Fibroblast of skin of left quadriceps (primary cell): ENCODE data around the gene MARCHF11.

Source experiments
- DNase-seq, 2 experiments: peaks; one replicate each; pipeline ENCODE4 v3.0.0-alpha.2; 2013; ENCODE audit warnings: low read depth in 2 of 2

MARCHF11 gene

DNA sequence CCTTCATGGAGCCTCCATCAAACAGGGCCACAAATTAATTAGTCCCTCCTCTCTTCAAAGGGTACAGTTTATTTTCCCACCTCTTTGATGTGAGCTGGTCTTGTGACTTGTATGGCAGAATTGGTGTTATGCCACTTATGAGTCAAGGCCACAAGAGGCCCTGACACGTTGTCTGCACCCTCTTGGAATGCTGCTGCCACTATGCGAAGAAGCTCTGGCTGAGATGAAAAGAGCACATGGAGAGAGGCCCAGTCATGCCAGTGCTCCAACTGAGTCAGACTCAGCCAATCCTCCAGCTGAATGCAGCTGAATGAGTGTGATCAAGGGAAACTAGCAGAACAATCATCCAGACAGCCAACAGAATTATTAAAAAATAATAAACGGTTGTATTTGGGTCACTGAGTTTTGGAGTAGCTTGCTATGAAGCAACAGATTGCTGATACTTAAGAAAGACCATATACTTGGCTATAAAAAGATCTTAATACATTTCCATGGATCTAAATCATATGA lies 128.3 kb downstream of the MARCHF11 start:
- DNase-seq: no peak

GRCh38 chr5:16050414-16050813 lies 129.2 kb downstream of the MARCHF11 start:
- DNase-seq: no peak

- no peak for DNase-seq
Observed at GRCh38 chr5:16049761-16050160, 129.8 kb downstream of the MARCHF11 start.

- DNase-seq: no peak
Observed at GRCh38 chr5:16048132-16048531, 131.5 kb downstream of the MARCHF11 start.

DNA sequence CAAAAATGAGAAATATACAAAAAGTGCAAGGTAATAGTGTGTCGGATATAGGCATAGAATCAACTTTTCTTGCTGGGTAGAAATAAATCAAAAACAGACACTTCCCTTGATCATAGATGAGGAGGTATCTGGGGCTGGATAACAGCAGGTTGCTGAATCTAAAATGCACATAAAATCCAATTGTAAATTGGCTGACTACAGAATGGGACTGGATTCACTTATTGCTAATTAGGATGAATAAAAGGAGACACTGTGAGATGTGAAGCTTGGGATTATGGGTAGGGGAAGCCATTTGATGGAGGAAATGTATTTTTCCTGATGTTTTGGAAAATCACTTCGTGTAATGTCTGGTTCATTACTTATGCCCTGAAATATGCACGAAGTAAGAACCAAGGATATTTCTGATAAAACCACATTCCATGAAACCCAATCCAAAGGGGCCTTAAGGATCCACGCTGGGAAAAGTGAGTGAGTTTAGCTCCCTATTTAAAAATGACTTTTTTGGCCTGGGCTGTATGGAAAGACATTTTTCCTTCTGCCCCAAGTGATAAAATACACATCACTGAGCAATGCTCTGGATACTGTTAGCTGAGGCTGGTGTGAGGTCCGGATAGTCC lies 136.1 kb downstream of the MARCHF11 start:
- DNase-seq: no peak

- DNase-seq: no peak
Observed at GRCh38 chr5:16037121-16037845, 142.3 kb downstream of the MARCHF11 start.

- DNase-seq: no peak
Observed at GRCh38 chr5:16034319-16035001, 145.1 kb downstream of the MARCHF11 start.

GRCh38 chr5:16033187-16033925 lies 146.2 kb downstream of the MARCHF11 start:
- DNase-seq: no peak

GRCh38 chr5:16028708-16029107 lies 150.9 kb downstream of the MARCHF11 start:
- no peak for DNase-seq

GRCh38 chr5:16025681-16026080 lies 153.9 kb downstream of the MARCHF11 start:
- peak; percentile 8 to 9 for DNase-seq

DNA sequence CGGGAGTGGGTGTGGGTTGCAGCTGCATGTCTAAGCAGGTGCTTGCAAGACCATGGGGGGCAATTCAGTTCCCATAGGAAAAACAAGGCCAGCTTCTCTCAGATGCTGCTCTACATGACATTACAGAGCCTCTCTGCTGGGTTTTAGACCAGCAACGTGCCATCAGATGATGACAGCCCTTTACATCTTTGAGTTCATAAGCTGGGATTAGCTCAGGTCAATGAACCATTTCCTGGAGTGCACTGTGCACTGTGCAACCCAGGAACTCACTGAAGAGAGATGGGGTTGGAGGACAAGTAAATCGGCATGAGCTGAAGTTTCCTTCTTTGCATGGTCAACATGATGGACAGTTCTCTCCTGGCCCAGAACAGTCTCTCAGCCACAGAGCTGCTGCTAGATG lies 160.6 kb downstream of the MARCHF11 start:
- no peak for DNase-seq

- DNase-seq: no peak
Observed at GRCh38 chr5:16017720-16018119, 161.9 kb downstream of the MARCHF11 start.
